ENCODE measurements around the gene CERKL. TPM values are rescaled to one million over a fixed set of nuclear protein-coding genes. Genes with fewer than 3 reads are reported as not detected.

The CERKL gene
- total and polyA plus RNA-seq, 9 of the 15 experiments (the other 6 are each of a cell fraction or from before 2014, with no cell fraction given) = 0.04 to 0.08 TPM; not detected in 7

GRCh38 chr2:181642086-181642485, 14.8 kb downstream of the CERKL start:
- TF ChIP-seq FOS (IDR thresholded peaks at IDR 0.05; ENCODE audit: extremely low read depth, insufficient read length) = no peak
- TF ChIP-seq HMGN3 (IDR thresholded peaks at IDR 0.05; ENCODE audit: borderline replicate concordance, extremely low read depth, insufficient read length, low read depth, low read length) = no peak
- no peak for TF ChIP-seq TRIM28 (IDR thresholded peaks at IDR 0.05)
- TF ChIP-seq PCBP1 (IDR thresholded peaks at IDR 0.05; ENCODE audit: low read depth, low read length, poor library complexity, severe bottlenecking) = no peak
- TF ChIP-seq ZNF224 (CRISPR knock-in tag; IDR thresholded peaks at IDR 0.05) = no peak
- TF ChIP-seq, protein P1, sequence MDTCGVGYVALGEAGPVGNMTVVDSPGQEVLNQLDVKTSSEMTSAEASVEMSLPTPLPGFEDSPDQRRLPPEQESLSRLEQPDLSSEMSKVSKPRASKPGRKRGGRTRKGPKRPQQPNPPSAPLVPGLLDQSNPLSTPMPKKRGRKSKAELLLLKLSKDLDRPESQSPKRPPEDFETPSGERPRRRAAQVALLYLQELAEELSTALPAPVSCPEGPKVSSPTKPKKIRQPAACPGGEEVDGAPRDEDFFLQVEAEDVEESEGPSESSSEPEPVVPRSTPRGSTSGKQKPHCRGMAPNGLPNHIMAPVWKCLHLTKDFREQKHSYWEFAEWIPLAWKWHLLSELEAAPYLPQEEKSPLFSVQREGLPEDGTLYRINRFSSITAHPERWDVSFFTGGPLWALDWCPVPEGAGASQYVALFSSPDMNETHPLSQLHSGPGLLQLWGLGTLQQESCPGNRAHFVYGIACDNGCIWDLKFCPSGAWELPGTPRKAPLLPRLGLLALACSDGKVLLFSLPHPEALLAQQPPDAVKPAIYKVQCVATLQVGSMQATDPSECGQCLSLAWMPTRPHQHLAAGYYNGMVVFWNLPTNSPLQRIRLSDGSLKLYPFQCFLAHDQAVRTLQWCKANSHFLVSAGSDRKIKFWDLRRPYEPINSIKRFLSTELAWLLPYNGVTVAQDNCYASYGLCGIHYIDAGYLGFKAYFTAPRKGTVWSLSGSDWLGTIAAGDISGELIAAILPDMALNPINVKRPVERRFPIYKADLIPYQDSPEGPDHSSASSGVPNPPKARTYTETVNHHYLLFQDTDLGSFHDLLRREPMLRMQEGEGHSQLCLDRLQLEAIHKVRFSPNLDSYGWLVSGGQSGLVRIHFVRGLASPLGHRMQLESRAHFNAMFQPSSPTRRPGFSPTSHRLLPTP (IDR thresholded peaks at IDR 0.05; ENCODE audit: borderline replicate concordance, extremely low read depth, insufficient read length) = no peak
- TF ChIP-seq SLC30A9 (CRISPR knock-in tag; IDR thresholded peaks at IDR 0.05) = no peak
- TF ChIP-seq KLF6 (CRISPR knock-in tag; IDR thresholded peaks at IDR 0.05; ENCODE audit: borderline replicate concordance) = no peak
- no peak for TF ChIP-seq ZSCAN32 (CRISPR knock-in tag; IDR thresholded peaks at IDR 0.05)
- no peak for TF ChIP-seq THRAP3 (IDR thresholded peaks at IDR 0.05; ENCODE audit: borderline replicate concordance)
- no peak for TF ChIP-seq SAP30 (IDR thresholded peaks at IDR 0.05; ENCODE audit: borderline replicate concordance, insufficient read depth, low read depth, low read length, poor library complexity, severe bottlenecking)
- no peak for TF ChIP-seq CBFB (CRISPR knock-in tag; IDR thresholded peaks at IDR 0.05)
- TF ChIP-seq, protein P2, sequence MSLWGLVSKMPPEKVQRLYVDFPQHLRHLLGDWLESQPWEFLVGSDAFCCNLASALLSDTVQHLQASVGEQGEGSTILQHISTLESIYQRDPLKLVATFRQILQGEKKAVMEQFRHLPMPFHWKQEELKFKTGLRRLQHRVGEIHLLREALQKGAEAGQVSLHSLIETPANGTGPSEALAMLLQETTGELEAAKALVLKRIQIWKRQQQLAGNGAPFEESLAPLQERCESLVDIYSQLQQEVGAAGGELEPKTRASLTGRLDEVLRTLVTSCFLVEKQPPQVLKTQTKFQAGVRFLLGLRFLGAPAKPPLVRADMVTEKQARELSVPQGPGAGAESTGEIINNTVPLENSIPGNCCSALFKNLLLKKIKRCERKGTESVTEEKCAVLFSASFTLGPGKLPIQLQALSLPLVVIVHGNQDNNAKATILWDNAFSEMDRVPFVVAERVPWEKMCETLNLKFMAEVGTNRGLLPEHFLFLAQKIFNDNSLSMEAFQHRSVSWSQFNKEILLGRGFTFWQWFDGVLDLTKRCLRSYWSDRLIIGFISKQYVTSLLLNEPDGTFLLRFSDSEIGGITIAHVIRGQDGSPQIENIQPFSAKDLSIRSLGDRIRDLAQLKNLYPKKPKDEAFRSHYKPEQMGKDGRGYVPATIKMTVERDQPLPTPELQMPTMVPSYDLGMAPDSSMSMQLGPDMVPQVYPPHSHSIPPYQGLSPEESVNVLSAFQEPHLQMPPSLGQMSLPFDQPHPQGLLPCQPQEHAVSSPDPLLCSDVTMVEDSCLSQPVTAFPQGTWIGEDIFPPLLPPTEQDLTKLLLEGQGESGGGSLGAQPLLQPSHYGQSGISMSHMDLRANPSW (CRISPR knock-in tag; IDR thresholded peaks at IDR 0.05) = no peak
- TF ChIP-seq NFE2 (IDR thresholded peaks at IDR 0.05; ENCODE audit: low read depth) = no peak
- POLR2A ChIA-PET = interaction anchor here (0.8 kb wide), 1 partner anchor 16 kb away, joined by 3 read pairs; no protein-coding TSS in a partner anchor
- H3K27me3 ChIP-seq (ENCODE audit: control insufficient read depth in 2 of 2, insufficient read depth in 2 of 2, low read length in 2 of 2) = no peaks in the 10 kb centered on the region
- CTCF ChIA-PET (ENCODE audit: low intra/inter-chr PET ratio) = no interaction called here
- H3K36me3 ChIP-seq (ENCODE audit: control insufficient read depth, insufficient read depth, low read length) = no peaks in the 10 kb centered on the region
- H3K4me1 ChIP-seq (replicated peaks in 1 of 2; ENCODE audit: control insufficient read depth in 2 of 2, insufficient read depth in 2 of 2, low read length in 2 of 2) = no peaks in the 10 kb centered on the region
- H3K9me3 ChIP-seq (replicated peaks; ENCODE audit: control insufficient read depth, insufficient read depth, low read depth, low read length) = no peaks in the 10 kb centered on the region
- no peak overlapping the region for H2AFZ ChIP-seq (ENCODE audit: low read depth, low read length)
- H3K79me2 ChIP-seq (ENCODE audit: control insufficient read depth, insufficient read depth, low read length) = no peaks in the 10 kb centered on the region
- in situ Hi-C loops (cut with MboI) = no loop called here
- H3K27ac ChIP-seq (ENCODE audit: extremely low read depth, low read depth, low read length) = no peak overlapping the region
- 1% methylated on average over 4 of the region's 4 CpGs for WGBS (ENCODE audit: insufficient coverage, low coverage, missing lambda C conversion rate)
- no peak for ATAC-seq
- no peaks in the 10 kb centered on the region for H3K9me1 ChIP-seq (ENCODE audit: control insufficient read depth, insufficient read depth, low read length)
- intact Hi-C loops (cut with micrococcal nuclease) = no loop called here
- no peak for FAIRE-seq
- BruUV-seq (replicated peaks) = no TSS peak
- no peaks in the 10 kb centered on the region for H4K20me1 ChIP-seq (replicated peaks; ENCODE audit: control insufficient read depth, insufficient read depth, low read length)
- H3K9ac ChIP-seq (ENCODE audit: insufficient read depth in 1 of 2, low read depth in 2 of 2, low read length in 2 of 2) = no peak overlapping the region
- no peak for DNase-seq (ENCODE audit: extremely low read depth in 1 of 4, low spot score in 3 of 4)
- H3K4me2 ChIP-seq (ENCODE audit: insufficient read depth, low read length) = no peak overlapping the region
- no peak overlapping the region for H3K4me3 ChIP-seq

All from K562 (cell line).